Suprapubic skin (tissue), 4 donors: ENCODE data around the gene ZBTB45. TPM values are rescaled to one million over a fixed set of nuclear protein-coding genes. Genes with fewer than 3 reads are reported as not detected.

Experiments
- DNase-seq, 2 donors: peaks; one replicate each; pipeline ENCODE4 v3.0.0-alpha.2; 2019; ENCODE audit warnings: low spot score in 2 of 2
- H3K27ac ChIP-seq: fragments of 200-600 bp; sonication (generic); one replicate; pipeline ENCODE4 v1.5.1; 2019
- H3K27me3 ChIP-seq: fragments of 200-600 bp; sonication (generic); one replicate; pipeline ENCODE4 v1.5.1; 2019
- H3K36me3 ChIP-seq: fragments of 200-600 bp; sonication (generic); one replicate; pipeline ENCODE4 v1.5.1; 2019
- H3K4me1 ChIP-seq: fragments of 200-600 bp; sonication (generic); one replicate; pipeline ENCODE4 v1.5.1; 2019
- H3K4me3 ChIP-seq: fragments of 200-600 bp; sonication (generic); one replicate; pipeline ENCODE4 v1.5.1; 2019; ENCODE audit warnings: mild to moderate bottlenecking
- H3K9me3 ChIP-seq: fragments of 200-600 bp; sonication (generic); one replicate; pipeline ENCODE4 v1.5.1; 2019
- EP300 ChIP-seq: sonication (generic); formaldehyde crosslinking; IDR thresholded peaks from one replicate; pipeline ENCODE4 v1.6.1; 2017; ENCODE audit warnings: antibody characterized with exemption
- POLR2A ChIP-seq, 2 donors: fragments of 450-650 bp; IDR thresholded peaks; one replicate each; pipeline ENCODE4 v1.6.1; 2017; ENCODE audit warnings: antibody characterized with exemption in 2 of 2, mild to moderate bottlenecking in 2 of 2, moderate library complexity in 2 of 2
- POLR2AphosphoS5 ChIP-seq, 3 donors: sonication (generic); formaldehyde crosslinking; IDR thresholded peaks; one replicate each; pipeline ENCODE4 v1.6.1; 2017; ENCODE audit warnings: antibody characterized with exemption in 3 of 3
- WGBS: methylation state at CpG from one replicate; pipeline ENCODE4 v1.1.5; 2018; 5-methylcytosine and 5-hydroxymethylcytosine counted together
- total RNA-seq, 4 donors: library from RNA; depleted of rRNA; stranded (reverse); fragments of >200 nt; gene quantifications; one replicate each; pipeline ENCODE4 v1.1.0, GENCODE V29; 2016
- TF ChIP-seq, protein P1 (sequence below), 2 donors: fragments of 200-600 bp in 1 of 2; fragments of 450-650 bp in 1 of 2; sonication (generic) in 1 of 2; IDR thresholded peaks; one replicate each; pipeline ENCODE4 v1.5.1; 2016 to 2019; ENCODE audit warnings: antibody characterized with exemption in 2 of 2, mild to moderate bottlenecking in 1 of 2, moderate library complexity in 1 of 2

The ZBTB45 gene
- total RNA-seq, 4 donors from 2014 or later: 6.7 to 20.7 (median 15.8) TPM

- H3K4me1 ChIP-seq: no peaks in the 10 kb centered on the region
- TF ChIP-seq, protein P1, sequence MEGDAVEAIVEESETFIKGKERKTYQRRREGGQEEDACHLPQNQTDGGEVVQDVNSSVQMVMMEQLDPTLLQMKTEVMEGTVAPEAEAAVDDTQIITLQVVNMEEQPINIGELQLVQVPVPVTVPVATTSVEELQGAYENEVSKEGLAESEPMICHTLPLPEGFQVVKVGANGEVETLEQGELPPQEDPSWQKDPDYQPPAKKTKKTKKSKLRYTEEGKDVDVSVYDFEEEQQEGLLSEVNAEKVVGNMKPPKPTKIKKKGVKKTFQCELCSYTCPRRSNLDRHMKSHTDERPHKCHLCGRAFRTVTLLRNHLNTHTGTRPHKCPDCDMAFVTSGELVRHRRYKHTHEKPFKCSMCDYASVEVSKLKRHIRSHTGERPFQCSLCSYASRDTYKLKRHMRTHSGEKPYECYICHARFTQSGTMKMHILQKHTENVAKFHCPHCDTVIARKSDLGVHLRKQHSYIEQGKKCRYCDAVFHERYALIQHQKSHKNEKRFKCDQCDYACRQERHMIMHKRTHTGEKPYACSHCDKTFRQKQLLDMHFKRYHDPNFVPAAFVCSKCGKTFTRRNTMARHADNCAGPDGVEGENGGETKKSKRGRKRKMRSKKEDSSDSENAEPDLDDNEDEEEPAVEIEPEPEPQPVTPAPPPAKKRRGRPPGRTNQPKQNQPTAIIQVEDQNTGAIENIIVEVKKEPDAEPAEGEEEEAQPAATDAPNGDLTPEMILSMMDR (IDR thresholded peaks at IDR 0.05): no peak
- TF ChIP-seq POLR2A (IDR thresholded peaks at IDR 0.05): no peak
- TF ChIP-seq POLR2AphosphoS5 (IDR thresholded peaks at IDR 0.05): no peak
- TF ChIP-seq EP300: no peak
- 92% methylated on average over 2 of the region's 2 CpGs for WGBS
- no peaks in the 10 kb centered on the region for H3K9me3 ChIP-seq
- peaks cover 29% of the 10 kb centered on the region for H3K36me3 ChIP-seq
- no peak overlapping the region for H3K4me3 ChIP-seq
- H3K27me3 ChIP-seq: no peaks in the 10 kb centered on the region
- no peak overlapping the region for H3K27ac ChIP-seq
- no peak for DNase-seq
Measured at GRCh38 chr19:58483776-58484175, 35.8 kb downstream of the ZBTB45 start.

GRCh38 chr19:58482372-58482771 lies 37.2 kb downstream of the ZBTB45 start:
- H3K27ac ChIP-seq: no peak overlapping the region

GRCh38 chr19:58480831-58481230 lies 38.8 kb downstream of the ZBTB45 start:
- Histone ChIP-seq H3K27ac (no peak overlapping the region), H3K36me3 (peaks cover 33% of the 10 kb centered on the region), H3K9me3 (no peaks in the 10 kb centered on the region), H3K4me1 (peaks cover 12% of the 10 kb centered on the region), H3K4me3 (no peak overlapping the region), H3K27me3 (no peaks in the 10 kb centered on the region)
- 92% methylated on average over 2 of the region's 2 CpGs for WGBS
- no peak for DNase-seq
- TF ChIP-seq, protein P1 (IDR thresholded peaks at IDR 0.05): no peak
- TF ChIP-seq EP300 (no peak), POLR2AphosphoS5 (IDR thresholded peaks at IDR 0.05) (no peak)

More at GRCh38 chr19:58482372-58482771, 37.2 kb downstream of the ZBTB45 start:
- H3K36me3 ChIP-seq: peaks cover 33% of the 10 kb centered on the region
- H3K4me3 ChIP-seq: no peak overlapping the region
- H3K27me3 ChIP-seq: no peaks in the 10 kb centered on the region
- H3K4me1 ChIP-seq: no peaks in the 10 kb centered on the region
- no peaks in the 10 kb centered on the region for H3K9me3 ChIP-seq
- no peak for DNase-seq
- WGBS: 91% methylated on average over 5 of the region's 7 CpGs
- TF ChIP-seq EP300: no peak

DNA sequence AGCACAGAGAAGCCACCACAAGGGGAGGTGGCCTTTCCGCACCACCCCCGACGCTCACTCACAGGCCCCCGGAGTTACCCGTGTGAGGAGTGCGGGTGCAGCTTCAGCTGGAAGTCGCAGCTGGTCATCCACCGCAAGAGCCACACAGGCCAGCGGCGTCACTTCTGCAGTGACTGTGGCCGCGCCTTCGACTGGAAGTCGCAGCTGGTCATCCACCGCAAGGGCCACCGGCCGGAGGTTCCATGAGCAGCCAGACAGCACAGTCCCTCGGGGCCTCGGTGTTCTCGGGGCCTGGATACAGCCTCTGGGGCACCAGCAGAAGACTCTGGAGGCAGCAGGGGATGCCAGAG lies 39.2 kb downstream of the ZBTB45 start:
- Histone ChIP-seq H3K4me1 (peaks cover 13% of the 10 kb centered on the region), H3K27ac (no peak overlapping the region), H3K36me3 (peaks cover 33% of the 10 kb centered on the region), H3K27me3 (no peaks in the 10 kb centered on the region), H3K9me3 (no peaks in the 10 kb centered on the region), H3K4me3 (no peak overlapping the region)
- no peak for DNase-seq
- 89% methylated on average over 9 of the region's 20 CpGs for WGBS
- TF ChIP-seq POLR2AphosphoS5 (IDR thresholded peaks at IDR 0.05): no peak
- TF ChIP-seq EP300: no peak
- TF ChIP-seq, protein P1 (IDR thresholded peaks at IDR 0.05): no peak
- no peak for TF ChIP-seq POLR2A (IDR thresholded peaks at IDR 0.05)

DNA sequence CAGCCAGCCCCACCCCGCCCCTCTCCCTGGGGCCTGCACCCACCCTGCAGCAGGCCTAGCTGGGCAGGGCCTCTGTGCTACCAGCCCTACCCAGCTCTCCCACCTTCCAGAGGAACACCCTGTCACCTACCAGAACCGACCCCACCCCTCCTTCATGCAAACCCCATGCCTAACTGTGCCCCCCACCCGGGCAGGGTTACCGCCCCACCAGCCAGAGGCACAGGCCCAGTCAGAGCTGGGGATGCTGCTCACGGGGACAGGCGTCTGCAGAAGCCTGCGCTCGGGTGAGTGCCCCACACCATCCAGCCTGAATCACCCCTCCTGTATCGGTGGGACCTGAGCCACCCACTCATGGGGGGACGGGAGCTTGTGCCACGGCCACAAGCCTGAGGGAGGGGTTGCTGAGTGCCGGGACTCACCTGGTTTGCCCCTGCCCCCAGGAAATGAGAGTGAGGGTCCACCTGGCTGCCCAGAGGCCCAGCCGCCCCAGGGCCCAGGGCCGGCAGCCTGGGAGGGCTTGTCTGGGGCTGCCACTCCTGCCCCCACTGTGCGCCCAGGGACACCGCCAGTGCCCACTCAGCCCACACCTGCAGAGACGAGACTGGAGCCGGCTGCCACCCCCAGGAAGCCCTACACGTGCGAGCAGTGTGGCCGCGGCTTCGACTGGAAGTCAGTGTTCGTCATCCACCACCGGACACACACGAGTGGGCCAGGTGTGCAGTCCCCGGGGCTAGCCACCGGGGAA lies 39.7 kb downstream of the ZBTB45 start:
- TF ChIP-seq POLR2AphosphoS5 (IDR thresholded peaks at IDR 0.05) (no peak), EP300 (no peak), POLR2A (IDR thresholded peaks at IDR 0.05) (no peak)
- TF ChIP-seq, protein P1 (IDR thresholded peaks at IDR 0.05): no peak
- DNase-seq: no peak
- WGBS: 90% methylated on average over 10 of the region's 28 CpGs

More for the DNA sequence above, 39.7 kb downstream of the ZBTB45 start:
- Histone ChIP-seq H3K4me3 (no peak overlapping the region), H3K9me3 (no peaks in the 10 kb centered on the region), H3K36me3 (peaks cover 33% of the 10 kb centered on the region), H3K27ac (no peak overlapping the region), H3K27me3 (no peaks in the 10 kb centered on the region), H3K4me1 (peaks cover 19% of the 10 kb centered on the region)
